Keratinocyte (primary cell): ENCODE results near the gene GOLM1.

Experiments used
- EZH2 ChIP-seq: IDR thresholded peaks from one replicate; pipeline ENCODE4 v1.6.1; 2012; ENCODE audit warnings: inconsistent platforms, mild to moderate bottlenecking, low read length, moderate library complexity
- TF ChIP-seq, protein P1 (sequence below), 3 experiments: IDR thresholded peaks in 1 of 3; conservative IDR thresholded peaks in 1 of 3; optimal IDR thresholded peaks in 1 of 3; 2 replicates in 2 of 3; 3 replicates in 1 of 3; pipeline versions ENCODE3 to v1.5.1; 2011; ENCODE audit warnings: low read length in 3 of 3, mild to moderate bottlenecking in 3 of 3, moderate library complexity in 2 of 3, control low read depth in 1 of 3, inconsistent platforms in 1 of 3; ENCODE audit not compliant: insufficient read depth in 2 of 3; ENCODE audit errors: extremely low read depth in 1 of 3

DNA sequence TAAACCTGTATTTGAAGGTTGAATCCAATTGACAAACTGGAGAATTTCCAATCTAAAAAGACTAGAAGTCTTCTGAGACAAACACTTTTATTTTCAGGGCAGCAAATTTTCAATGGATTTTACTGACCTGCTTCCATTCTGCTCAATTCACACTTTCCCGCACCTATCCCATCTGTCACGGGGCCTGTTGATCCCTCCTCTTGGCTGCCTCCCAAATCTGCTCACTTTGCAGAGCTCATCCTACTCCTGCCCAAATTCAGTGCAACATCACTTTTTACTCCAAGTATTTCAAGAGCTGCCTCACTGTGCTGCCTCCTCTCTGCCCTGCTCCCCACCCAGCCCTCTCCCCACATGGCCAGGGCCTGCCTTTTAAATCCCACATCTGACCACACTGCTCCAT, 35.1 kb downstream of the GOLM1 start:
- TF ChIP-seq, protein P1, sequence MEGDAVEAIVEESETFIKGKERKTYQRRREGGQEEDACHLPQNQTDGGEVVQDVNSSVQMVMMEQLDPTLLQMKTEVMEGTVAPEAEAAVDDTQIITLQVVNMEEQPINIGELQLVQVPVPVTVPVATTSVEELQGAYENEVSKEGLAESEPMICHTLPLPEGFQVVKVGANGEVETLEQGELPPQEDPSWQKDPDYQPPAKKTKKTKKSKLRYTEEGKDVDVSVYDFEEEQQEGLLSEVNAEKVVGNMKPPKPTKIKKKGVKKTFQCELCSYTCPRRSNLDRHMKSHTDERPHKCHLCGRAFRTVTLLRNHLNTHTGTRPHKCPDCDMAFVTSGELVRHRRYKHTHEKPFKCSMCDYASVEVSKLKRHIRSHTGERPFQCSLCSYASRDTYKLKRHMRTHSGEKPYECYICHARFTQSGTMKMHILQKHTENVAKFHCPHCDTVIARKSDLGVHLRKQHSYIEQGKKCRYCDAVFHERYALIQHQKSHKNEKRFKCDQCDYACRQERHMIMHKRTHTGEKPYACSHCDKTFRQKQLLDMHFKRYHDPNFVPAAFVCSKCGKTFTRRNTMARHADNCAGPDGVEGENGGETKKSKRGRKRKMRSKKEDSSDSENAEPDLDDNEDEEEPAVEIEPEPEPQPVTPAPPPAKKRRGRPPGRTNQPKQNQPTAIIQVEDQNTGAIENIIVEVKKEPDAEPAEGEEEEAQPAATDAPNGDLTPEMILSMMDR (optimal IDR thresholded peaks at IDR 0.05 in 1 of 3, IDR thresholded peaks at IDR 0.05 in 1 of 3, conservative IDR thresholded peaks at IDR 0.05 in 1 of 3; ENCODE audit: extremely low read depth in 1 of 3, insufficient read depth in 2 of 3, low read length in 3 of 3), result no peak
- no peak for TF ChIP-seq EZH2
